Central memory CD4-positive, alpha-beta T cell (primary cell): Measurements from ENCODE around the gene HEG1.

Experiments used
- DNase-seq: peaks from one replicate; pipeline ENCODE4 v3.0.0; 2022

The HEG1 gene

DNA sequence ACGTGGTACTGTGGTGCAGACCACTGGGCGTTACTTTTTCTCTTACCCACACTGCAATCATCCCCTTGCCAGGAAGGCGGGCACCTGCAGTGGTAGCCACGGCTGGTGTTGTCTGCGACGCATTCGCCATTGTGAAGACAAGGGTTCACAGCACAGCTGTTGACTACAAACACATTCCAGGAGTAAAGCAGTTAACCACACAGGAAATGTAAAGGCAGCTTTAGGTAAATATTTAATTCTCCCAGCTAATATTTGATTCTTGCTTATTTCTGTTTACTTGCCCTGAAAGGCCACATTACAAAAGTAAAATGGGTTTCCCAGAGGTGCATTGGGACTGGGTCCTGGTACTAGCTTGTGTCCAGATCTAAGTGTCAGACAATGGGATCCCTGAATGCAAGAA lies 45.4 kb downstream of the HEG1 start:
- DNase-seq, result no peak

DNA sequence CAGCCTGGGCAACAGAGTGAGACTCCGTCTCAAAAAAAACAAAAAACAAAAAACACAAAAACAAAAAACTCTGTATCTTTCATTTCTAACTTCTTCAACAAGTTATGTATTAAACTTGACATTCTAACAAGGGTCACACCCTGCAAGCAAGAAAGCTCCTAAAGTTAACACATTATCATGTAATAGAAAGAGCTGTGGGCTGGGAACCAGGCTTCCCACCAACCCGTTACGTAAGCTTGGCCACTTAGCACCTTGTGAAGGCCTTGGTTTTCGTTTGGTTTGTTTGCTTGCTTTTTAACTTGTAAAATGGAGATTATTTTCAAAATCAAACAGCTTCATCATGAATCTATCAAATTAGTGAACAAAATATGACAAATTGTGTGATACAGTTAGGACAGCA lies 47.0 kb downstream of the HEG1 start:
- no peak for DNase-seq

DNA sequence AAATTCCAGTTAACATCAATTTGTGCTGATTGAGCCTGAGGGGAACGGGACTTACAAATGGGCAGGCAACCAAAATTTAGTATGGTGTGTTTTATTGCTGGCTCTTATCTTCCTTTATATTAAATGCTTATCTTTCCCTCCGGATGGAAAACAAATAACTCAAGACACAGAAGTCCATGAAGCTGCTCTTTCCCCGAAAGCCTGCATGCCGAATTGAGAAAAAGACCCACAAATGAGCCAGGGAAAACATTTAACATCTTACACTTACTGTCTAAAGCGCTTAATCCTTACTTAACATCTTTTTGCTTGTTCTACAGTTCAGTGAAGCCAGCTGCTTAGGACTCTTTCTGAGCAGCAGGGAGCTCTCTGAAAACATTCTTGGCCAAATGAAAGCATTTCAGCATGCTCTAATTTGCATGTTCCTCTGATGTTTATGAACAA lies 49.5 kb downstream of the HEG1 start:
- no peak for DNase-seq

DNA sequence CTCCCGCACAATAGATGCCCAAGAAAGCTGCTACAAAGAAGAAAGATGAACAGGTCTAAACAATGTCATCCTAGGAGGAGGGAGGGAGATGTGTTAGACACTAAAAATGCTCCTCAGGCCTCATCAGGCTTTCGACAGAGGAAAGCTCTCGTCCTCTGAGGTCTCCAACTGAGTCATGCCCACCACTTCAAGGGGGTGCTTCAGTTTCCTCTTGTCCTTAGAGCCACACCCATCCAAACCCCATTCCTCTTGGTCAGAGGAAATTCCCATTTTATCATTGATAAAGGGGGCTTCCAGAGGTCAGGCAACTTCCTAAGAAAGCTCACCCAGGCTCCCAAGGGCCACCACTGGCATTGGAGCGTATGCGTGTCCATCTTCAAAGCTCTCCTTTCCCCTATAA lies 50.1 kb downstream of the HEG1 start:
- DNase-seq, result no peak

DNA sequence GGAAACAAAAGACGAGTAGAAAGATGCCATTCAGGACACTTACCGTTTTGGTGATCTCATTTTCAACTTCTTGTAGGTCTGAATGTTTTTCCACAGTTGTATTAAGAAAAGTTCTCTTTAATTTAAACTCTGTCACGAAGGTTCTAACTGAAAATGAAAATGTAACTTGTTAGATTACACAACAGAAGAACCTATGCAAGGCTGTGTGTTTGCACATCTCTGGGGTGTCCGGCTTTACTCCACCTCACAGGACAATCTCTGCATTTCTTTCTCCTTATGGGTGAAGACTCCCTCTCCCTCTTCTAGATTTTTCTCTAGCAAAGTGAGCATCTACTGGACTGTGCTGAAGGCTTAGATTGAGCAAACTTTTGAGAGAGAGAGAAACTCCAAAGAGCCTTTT lies 50.6 kb downstream of the HEG1 start:
- DNase-seq, result no peak

DNA sequence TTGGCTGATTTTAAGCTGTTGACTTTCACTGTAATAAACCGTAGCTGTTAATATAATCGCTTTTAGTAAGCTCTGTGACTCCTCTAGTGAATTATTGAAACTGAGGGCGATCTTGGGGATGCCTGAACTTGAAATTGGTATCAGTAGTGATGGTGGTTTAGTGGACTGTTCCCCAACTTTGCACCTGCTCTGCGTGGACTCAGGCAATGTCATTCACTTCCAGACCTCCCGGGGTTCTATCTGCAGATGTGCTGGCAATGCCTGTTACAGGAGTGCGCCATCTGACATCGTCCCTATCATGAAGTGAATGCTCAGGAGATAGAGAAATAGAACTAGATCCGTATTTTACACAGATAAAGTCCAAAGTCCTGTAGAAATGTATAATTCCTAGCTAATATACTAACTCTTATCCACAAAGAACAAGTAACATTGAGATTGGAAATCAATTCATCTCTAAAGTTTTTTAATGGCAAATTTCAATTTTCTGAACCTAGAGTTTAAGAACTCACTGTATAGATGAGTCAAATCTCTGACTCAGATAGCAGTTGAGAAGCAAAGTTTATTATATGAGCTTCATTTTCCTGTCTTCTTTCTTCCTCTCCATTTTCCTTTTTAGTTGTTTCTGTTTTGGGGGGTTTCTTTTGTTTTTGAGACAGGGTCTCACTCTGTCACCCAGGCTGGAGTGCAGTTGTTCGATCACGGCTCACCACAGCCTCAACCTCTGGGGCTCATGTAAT lies 51.8 kb downstream of the HEG1 start:
- no peak for DNase-seq

DNA sequence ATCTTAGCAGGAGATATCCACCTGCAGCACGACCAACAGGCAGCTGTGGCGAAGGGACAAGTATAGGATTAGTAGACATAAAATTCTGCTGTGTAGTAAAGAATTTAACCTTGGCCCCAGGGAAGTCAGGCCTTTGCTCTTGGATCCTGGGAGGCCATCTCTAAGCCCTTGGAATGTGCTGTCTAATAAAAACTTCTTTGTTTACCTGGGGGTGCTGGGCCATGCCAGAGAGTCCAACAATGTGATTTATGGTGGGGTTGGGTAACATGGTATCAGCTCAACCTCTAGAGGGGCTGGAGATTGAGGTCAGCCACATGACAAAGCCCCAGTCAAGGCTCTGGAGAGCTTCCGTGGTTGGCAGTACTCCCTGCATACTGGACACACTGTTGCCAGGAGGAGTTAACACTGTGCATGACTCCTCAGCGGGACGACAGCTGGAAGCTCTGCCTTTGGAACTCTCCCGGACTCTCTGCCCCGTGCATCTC lies 52.4 kb downstream of the HEG1 start:
- no peak for DNase-seq

DNA sequence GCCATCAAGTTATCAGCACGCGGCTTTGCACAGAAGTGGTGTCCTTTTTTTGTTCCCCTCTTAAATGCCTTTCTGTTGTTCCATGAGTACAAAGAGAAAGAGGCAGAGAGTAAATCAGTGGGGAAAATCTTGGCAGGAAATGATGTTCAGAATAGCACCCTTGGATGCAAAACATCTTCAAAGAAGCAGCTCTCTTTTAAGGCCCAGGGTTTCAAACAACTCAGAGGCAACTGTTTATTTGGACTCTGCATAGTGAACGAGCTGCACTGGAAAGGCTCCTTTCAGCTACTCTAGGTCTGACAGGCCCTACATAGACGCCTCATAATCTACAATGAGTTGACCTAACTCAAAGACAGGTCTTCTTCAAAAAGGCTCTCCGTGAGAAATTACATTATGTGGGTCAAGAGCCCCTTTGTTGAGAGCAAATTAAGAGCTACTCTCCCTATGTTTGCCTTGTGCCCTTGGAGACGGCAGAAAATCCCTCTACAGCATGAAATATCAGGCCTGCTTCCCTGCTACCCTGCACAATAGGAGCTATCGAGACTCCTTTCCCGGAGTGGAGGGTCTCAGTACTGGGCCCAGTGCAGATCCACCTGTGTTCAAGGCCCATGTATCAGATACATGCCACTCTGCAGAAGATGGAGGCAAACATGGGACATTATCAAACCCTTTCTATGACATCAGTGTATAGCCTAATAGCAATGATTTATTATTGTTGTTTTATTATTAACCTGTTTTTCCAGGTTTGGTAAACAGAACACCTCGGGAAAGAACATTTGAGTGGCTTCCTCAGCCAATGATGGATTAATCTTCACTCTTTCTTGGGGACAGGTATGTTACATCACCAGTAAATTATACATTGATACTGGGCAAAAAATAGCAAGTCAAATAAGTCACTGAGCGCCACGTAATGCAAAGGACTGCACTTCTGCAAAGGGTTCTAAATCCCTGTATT lies 53.1 kb downstream of the HEG1 start:
- peak; percentile 21 for DNase-seq

DNA sequence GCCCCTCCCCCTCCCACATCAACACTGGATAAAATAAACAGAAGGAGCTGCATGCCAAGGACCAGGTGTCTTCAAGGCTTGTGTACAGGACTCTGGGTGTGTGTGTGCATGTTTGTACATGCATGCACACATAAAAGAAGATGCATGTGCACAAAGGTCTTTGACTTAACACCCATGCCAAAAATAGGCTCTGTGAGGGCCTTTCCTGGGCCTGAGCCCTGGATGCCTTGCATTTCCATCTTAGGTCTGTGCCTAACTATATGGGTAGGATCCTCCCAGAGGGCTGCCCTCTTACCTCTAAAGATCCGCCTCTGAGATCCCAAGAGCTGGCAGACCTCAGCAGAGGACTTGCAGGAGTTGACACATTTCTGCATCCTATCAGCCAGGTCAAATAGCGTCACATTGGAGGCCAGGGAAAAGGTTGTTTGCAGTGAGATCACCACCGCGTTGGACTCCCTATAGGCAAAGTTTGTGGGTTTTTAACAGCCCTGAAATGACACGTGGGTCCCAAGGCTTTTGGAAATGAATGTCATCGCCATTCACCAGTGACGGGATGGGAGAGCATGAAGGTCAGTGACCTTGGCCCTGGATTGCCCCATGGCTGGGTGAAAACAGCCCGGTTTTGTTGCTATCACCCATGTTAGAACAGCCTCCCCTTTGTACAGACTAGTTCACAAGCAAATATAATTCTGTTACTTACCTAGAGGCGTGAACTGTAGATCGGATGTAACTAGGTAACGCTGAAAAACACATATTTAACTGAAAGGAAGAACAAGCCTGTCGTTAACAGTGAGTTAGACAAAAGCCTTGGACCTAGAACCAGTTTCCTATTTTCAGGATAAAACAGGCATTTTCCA lies 54.0 kb downstream of the HEG1 start:
- peak; percentile 8 for DNase-seq

DNA sequence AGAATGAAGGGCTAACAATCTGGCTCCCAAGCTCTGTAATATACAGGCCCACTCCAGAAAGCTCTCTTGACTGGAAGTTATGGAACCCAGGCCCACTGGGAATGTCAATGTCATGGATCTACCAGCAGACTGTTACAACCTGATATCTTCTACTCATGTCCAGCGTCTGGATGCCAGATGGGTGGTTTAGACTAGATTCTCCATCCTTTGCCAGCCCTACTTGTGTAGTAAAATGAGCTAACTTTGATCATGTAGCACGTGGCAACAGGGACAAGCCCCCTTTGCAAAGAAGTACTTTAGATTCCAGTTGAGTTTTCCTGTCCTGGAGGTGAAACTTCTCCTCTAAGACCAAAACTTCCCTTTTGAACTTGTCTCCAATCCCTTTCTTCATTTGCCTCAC lies 55.1 kb downstream of the HEG1 start:
- DNase-seq, result no peak

DNA sequence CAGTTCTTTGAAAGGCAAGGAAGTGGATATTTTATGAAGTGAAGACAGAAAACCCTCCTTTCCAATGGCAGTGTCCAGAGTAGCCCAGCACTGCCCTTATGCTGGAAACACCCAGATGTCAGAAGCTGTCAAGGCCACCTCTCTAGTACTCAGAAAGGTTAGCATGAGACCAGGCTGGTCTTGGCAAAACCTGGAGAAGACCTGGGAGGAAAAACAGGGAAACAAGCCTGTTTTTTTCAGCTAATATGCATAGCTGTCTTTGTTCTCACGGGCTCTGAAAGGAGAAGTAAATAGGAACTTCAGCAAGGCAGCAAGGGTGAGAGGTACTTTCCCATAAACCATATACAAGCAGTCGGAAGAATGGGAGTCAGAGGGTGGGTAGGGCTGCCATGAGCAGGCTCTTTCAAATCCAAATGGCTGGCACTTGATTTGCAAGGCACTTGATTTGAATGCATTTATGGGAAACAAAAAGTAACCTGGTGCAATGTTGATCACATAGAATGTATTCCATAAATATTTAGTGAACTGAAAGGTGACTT lies 55.8 kb downstream of the HEG1 start:
- no peak for DNase-seq

DNA sequence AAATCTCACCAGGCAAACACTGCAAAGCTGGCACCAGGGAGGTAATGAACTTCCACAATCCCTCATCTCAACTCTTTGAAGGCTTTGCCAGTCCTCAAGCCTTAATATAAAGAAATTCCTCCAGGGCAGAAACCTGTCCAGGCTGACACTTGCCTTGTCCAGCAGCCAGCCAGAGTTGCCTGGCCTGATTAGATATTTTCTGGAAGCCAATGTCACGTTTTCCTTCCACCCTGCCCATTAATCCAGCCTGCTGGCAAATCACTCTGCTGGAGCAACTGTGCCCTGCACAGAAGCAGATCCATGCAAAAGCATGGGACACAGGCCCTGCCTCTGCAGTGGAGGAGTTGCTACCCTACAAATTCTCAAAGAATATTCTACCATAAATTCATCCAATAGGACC lies 56.5 kb downstream of the HEG1 start:
- DNase-seq, result no peak

DNA sequence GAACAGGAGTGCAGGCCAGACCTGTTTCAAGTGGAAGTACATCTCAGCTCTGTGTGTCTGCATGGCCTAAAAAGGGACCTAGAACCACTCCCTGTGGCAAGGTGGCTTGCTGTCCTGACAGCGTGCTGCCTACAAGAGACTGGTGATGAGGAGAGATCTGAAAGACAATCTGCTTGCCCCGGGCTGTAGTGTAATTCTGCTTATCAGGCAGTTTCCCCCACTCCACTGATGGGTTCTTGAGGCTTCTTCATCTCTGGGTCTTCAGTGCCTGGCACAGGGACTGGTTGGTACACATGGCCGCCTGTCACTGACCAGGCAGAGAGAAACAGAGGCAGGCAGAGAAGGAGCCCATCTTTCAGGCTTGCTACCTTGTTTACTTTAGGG lies 57.6 kb downstream of the HEG1 start:
- no peak for DNase-seq

DNA sequence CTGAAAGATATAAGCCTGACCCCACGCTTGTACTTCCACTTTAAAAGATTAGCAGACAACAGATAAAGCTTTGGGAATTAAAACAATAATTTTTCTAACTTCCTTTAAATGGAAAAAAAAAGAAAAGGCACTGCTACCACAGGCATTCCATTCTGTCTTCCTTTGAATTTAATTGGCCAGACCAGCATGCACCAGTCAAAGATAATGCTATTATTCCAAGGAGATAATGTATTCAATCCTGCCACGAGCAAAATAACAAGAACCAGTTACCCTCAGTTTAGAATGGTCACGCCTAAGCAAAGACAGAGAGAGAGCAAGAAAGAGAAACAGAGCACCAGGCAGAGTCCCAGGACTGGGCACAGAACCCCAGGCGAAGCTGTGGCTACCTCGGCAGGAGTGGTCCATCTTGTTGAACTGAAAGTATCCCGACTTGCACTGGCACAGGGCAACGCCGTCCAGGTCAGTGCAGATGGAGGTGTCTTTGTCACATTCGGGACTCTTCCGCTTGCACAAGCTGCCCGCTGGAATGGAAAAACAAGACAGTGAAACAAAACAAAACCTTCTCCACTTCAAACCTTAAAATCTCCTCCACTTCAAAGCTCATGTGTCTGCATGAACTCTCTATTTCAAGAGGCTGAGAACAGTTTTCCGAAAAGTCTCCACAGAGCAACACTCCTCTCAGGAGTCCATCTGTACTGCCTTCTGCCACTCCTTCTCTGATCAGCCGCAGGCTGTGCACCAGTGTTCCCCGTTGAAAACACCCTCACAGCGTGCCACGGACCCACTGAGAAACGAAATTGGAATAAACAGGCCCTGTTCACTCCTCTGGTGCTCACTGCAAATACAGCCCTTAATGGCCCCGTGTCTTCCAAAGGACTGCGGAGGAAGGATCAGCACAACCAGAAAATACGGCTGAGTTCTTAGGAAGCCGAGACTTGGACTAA lies 58.2 kb downstream of the HEG1 start:
- DNase-seq, result no peak

DNA sequence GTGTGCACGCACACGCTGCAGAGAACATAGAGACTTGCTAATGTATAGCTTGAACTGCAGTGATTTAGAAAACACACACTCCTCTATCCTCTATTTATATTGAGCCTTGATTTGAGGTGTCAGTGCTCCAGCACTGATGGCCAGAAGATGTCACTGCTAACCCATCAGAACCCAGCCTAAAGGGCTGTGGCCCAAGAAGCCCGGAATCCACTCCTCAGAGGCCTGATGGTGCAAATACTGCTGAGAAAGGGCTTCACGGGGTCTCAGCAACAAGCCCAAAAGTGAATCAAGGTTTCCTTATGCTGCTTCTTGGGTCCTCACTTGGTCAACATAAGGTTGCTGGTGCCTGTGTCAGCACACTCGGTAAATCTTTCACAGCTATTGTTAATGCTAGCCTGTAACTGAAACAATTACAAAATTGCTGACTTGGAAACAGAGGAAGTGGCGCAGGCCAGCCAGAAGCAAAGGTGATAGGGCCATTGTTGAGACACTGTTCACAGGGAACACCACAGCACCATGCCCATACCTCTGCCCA lies 60.3 kb downstream of the HEG1 start:
- DNase-seq, result peak; percentile 32

DNA sequence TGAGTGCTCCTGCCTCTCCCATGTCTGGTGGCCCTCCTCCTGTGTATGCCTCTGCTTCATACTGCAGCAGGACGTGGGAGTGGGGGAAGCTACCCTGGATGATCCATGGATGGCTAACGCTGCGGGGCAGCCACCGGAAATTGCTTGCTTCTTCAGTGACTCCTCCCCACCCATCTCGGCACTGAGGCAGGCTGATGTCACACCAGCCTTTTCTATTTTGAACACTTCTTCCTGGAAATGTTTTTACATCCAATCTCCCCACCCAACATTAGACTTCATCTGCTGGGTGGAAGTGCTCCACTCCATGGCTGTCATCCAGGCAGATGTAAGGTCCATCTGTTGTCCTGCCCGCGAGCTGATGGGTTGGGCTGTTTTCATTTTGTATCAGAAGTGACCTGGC lies 62.3 kb downstream of the HEG1 start:
- no peak for DNase-seq

DNA sequence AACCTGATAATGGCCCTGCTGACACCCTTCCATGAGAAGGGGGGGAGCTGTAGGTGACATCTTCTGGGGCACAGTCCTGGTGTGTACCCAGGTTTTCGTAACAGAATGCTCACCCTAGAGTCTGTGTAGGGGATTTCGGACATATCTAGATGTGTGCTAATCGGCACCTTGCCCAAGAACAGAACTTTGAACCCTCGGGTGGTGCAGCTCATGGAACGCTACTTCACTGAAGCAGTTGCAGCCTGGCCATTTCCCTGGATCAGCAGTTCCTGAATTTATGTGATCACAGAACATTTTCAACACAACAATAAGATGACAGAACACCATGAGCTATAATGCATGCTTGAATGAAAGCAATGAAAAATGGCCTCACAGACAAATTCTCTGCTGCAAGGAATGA lies 63.8 kb downstream of the HEG1 start:
- no peak for DNase-seq

DNA sequence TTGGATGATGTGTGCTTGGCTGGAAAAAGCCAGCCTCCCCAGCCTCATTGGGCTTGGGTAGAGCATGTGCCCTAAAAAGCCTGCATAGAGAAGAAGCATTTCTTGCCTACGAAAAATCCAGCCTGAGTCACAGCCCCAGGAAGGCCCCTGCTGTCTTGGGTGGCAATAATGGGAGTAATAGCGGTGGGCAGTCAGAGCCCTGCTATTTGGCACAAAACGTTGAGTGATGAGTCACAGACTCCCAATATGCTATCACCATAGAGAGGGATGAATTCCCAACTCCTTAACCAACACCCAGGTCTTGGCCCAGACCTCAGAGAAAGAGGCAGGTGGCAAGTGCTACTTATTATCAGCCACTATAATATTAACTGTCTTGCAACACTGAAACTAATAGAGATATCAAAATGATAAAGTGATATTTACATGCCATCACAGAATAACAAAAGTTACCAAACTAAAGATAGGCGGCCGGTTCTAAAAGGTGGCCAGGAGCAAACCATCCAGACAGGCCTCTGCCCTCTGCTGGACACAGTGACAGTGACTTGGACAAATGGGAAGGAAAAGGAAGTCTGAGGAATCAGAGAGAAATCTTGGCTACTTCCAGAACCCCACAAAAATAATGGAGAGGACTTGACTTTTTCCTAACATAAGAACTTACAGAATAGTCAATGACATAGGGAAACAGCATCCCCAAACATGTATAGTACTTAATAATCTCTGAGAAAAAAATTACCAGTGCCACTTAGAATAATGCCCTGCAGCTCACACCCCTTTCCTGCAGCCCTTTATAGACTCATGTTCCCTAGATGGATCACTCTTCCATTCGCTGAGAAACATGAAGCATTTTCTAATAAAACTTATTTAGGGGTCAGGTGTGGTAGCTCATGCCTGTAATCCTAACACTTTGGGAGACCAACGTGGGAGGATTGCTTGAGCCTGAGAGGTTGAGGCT lies 69.3 kb downstream of the HEG1 start:
- no peak for DNase-seq

DNA sequence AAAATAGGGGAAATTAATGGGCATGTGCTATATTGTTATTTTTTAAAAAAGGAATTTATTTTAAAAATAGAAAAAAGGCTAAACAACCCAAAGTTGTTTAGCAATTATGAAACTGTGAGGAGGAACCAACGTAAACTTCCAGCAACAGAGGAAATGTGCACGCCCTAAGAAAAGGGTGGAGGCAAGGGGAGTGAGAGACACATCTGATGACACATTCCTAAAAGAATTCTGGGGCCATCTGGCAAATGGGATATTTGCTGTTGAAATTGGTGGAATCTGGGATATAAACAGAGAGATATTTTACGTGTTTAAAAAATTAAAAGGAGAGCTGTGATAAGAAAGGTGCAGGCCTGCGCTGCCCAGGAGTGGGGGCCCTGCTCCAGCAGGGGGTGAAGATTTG lies 70.4 kb downstream of the HEG1 start:
- no peak for DNase-seq

DNA sequence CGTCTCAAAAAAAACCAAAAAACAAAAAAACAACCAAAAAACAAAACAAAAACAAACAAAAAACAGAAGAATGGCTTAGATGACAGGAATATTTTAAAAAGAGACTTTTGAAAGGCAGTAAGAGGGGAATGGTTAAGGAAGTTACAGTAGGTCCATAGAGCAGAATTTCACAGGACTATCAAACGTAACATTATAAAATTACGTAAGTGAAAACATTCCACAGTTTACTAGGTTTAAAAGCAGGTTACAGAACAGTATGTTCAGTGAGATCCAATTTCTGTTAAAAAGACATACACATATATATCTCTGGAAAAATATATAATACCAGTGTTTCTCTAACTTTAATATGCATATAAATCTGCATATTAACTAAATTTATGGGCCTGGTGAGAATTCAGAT lies 71.0 kb downstream of the HEG1 start:
- DNase-seq, result no peak
